GM12878 (cell line): ENCODE results near the gene ATP8A1. TPM values are rescaled to one million over a fixed set of nuclear protein-coding genes. Genes with fewer than 3 reads are reported as not detected.

Experiments
- ATAC-seq: fragments of 200-7000 bp; cut with Tn5 transposase; 3 replicates; pipeline ENCODE4 v1.9.1; 2020; ENCODE audit warnings: mild to moderate bottlenecking, moderate library complexity
- BruUV-seq: library from RNA; stranded (reverse); fragments of 400-500 nt; replicated peaks from 2 replicates; lab custom pipeline; 2021; lab: Mats Ljungman, UMichigan
- CTCF ChIA-PET: fragments of 300-600 bp; sonication (Branson Sonifier 250); formaldehyde crosslinking; extraction: SDS; loops from one replicate; lab custom pipeline; 2021; ENCODE audit warnings: inconsistent platforms; lab: Yijun Ruan, JAX
- POLR2A ChIA-PET: fragments of 350-600 bp; formaldehyde crosslinking; extraction: SDS; loops from one replicate; lab custom pipeline; 2021; ENCODE audit warnings: inconsistent platforms; lab: Charles Lee
- RAD21 ChIA-PET: fragments of 300-600 bp; sonication (Branson Sonifier 250); formaldehyde crosslinking; loops from one replicate; lab custom pipeline; 2023; ENCODE audit warnings: antibody characterized with exemption; ENCODE audit not compliant: unreplicated experiment; lab: Charles Lee
- SMC1A ChIA-PET: fragments of 300-600 bp; sonication (Branson Sonifier 250); formaldehyde crosslinking; loops from one replicate; lab custom pipeline; 2023; ENCODE audit not compliant: unreplicated experiment, uncharacterized antibody; lab: Charles Lee
- DNase-seq: peaks from one replicate; pipeline ENCODE4 v3.0.0-alpha.2; 2011; ENCODE audit warnings: low read depth, low spot score
- FAIRE-seq: peaks from 3 replicates; lab custom pipeline; 2011; peaks lifted over from hg19 to GRCh38; lab: Jason Lieb, UNC
- H2AFZ ChIP-seq: 2 replicates; pipeline ENCODE4 v1.6.0; 2011; ENCODE audit warnings: low read depth, low read length, control low read depth; ENCODE audit not compliant: control insufficient read depth
- H3K27ac ChIP-seq: 2 replicates; pipeline ENCODE4 v1.5.1; 2011; ENCODE audit warnings: control low read depth; ENCODE audit not compliant: control insufficient read depth, insufficient read depth
- H3K27me3 ChIP-seq, 2 experiments: replicated peaks in 1 of 2; 2 replicates each; pipeline versions ENCODE4 v1.6.0 to v1.6.1; 2011; ENCODE audit warnings: low read length in 1 of 2; ENCODE audit not compliant: control insufficient read depth in 2 of 2, insufficient read depth in 2 of 2
- H3K36me3 ChIP-seq, 2 experiments: 2 replicates each; pipeline ENCODE4 v1.5.1; 2011; ENCODE audit warnings: low read length in 1 of 2; ENCODE audit not compliant: control insufficient read depth in 2 of 2, insufficient read depth in 2 of 2
- H3K4me1 ChIP-seq: 2 replicates; pipeline ENCODE4 v1.6.1; 2011; ENCODE audit warnings: mild to moderate bottlenecking, low read length, moderate library complexity, mixed read lengths; ENCODE audit not compliant: control insufficient read depth, insufficient read depth
- H3K4me2 ChIP-seq: 2 replicates; pipeline ENCODE4 v1.6.0; 2011; ENCODE audit warnings: control low read depth; ENCODE audit not compliant: control insufficient read depth, insufficient read depth
- H3K4me3 ChIP-seq: fragments of 200-600 bp; sonication (generic); 2 replicates; pipeline ENCODE4 v1.5.1; 2016
- H3K79me2 ChIP-seq: 2 replicates; pipeline ENCODE4 v1.6.0; 2011; ENCODE audit warnings: low read length; ENCODE audit not compliant: control insufficient read depth, insufficient read depth
- H3K9ac ChIP-seq: 2 replicates; pipeline ENCODE4 v1.8.0; 2011; ENCODE audit warnings: low read length, control low read depth, mixed read lengths; ENCODE audit not compliant: control insufficient read depth, insufficient read depth
- H3K9me3 ChIP-seq: replicated peaks from 3 replicates; pipeline ENCODE4 v1.5.1; 2011; ENCODE audit warnings: mild to moderate bottlenecking, low read length; ENCODE audit not compliant: control insufficient read depth, insufficient read depth
- H4K20me1 ChIP-seq: 2 replicates; pipeline ENCODE4 v1.6.0; 2011; ENCODE audit not compliant: control insufficient read depth, insufficient read depth
- ASH2L ChIP-seq: fragments of 300-600, 200-600 bp; sonication (generic); IDR thresholded peaks from 2 replicates; pipeline ENCODE4 v1.6.1; 2017; ENCODE audit warnings: low read depth, mild to moderate bottlenecking, borderline replicate concordance
- MEF2B ChIP-seq: fragments of 450-650 bp; IDR thresholded peaks from 2 replicates; pipeline ENCODE4 v1.6.1; 2018; ENCODE audit warnings: mild to moderate bottlenecking, moderate library complexity; ENCODE audit not compliant: partially characterized antibody, poor library complexity, severe bottlenecking
- RFX5 ChIP-seq: IDR thresholded peaks from 2 replicates; pipeline ENCODE4 v1.6.1; 2011; ENCODE audit warnings: low read depth, low read length, improper control_type of control experiment
- SMARCA5 ChIP-seq: fragments of 450-650 bp; IDR thresholded peaks from 2 replicates; pipeline ENCODE4 v1.6.1; 2017; ENCODE audit warnings: mild to moderate bottlenecking
- YBX1 ChIP-seq: fragments of 450-650 bp; IDR thresholded peaks from 2 replicates; pipeline ENCODE4 v1.6.1; 2016; ENCODE audit warnings: antibody characterized with exemption
- ZBED1 ChIP-seq: IDR thresholded peaks from 2 replicates; pipeline ENCODE4 v1.6.1; 2016; ENCODE audit warnings: borderline replicate concordance
- WGBS: methylation state at CpG from one replicate; pipeline ENCODE4 v1.1.6; 2016; ENCODE audit warnings: low lambda C conversion rate; ENCODE audit not compliant: insufficient replicate concordance, insufficient coverage; ENCODE audit errors: missing lambda C conversion rate; 5-methylcytosine and 5-hydroxymethylcytosine counted together
- in situ Hi-C: fragments of 300-500 bp; cut with MboI; formaldehyde crosslinking; loops from 9 replicates; pipeline ENCODE4 v1.14.3; 2018; ENCODE audit warnings: mixed read lengths
- intact Hi-C: fragments of 100-400 bp; cut with micrococcal nuclease; formaldehyde crosslinking; loops from one replicate; pipeline ENCODE4 v1.14.2; 2022; ENCODE audit not compliant: unreplicated experiment
- polyA plus RNA-seq, 11 experiments: library from polyadenylated mRNA; depleted of rRNA in 4 of 11; unstranded in 6 of 11; stranded (reverse) in 5 of 11; fragments of >200 nt; fragmentation: Nextera tagmentation in 4 of 11; fragmentation: Illumina TruSeq in 1 of 11; extraction: Ambion mirVana in 4 of 11; extraction: Trizol in 1 of 11; gene quantifications; 1 replicate in 1 of 11; 2 replicates in 10 of 11; pipeline versions ENCODE4 v1.2.1 to v1.2.3, GENCODE V29; 2011 to 2016; ENCODE audit warnings: inconsistent platforms in 2 of 11, missing spikeins in 2 of 11, low read depth in 1 of 11
- total RNA-seq, 4 experiments: library from RNA; depleted of rRNA in 3 of 4; stranded (reverse); fragments of >200 nt in 3 of 4; fragmentation: Illumina TruSeq in 1 of 4; extraction: Trizol in 1 of 4; gene quantifications; 2 replicates each; pipeline versions ENCODE4 v1.2.1 to v1.2.3, GENCODE V29; 2013 to 2021
- TF ChIP-seq, protein P1 (sequence below): IDR thresholded peaks from 2 replicates; pipeline ENCODE4 v1.6.1; 2011; ENCODE audit warnings: mild to moderate bottlenecking, low read depth, low read length, moderate library complexity; ENCODE audit not compliant: insufficient replicate concordance
- TF ChIP-seq, protein P2 (sequence below): IDR thresholded peaks from 2 replicates; pipeline ENCODE4 v1.6.1; 2011; ENCODE audit warnings: borderline replicate concordance, low read depth, mild to moderate bottlenecking, moderate library complexity, mixed read lengths, low read length; ENCODE audit not compliant: insufficient read depth; ENCODE audit errors: extremely low read length

ATP8A1 gene
- total and polyA plus RNA-seq, 10 of the 15 experiments (the other 5 are each of a cell fraction or from before 2014, with no cell fraction given) = 9.0 to 116 (median 37.3) TPM

DNA sequence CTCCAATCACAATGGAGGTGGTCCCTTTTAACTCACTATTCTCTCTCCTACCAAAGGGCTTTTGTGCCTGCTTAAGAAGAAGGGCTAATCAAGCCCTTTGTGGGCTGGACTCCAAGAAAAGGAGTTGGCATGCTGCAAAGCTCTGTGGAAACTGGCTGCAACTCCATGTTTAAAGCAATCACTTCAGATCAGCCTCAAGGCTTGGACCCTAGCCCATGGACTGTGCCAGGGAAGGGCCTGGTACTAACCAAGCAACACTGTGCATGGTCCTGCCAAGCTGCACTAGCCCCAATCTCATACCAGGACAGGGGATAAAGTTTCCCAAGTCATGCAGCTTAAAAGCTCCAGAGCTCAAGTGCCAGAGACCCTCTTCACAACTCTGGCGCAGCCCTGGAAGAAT lies 86.7 kb downstream of the ATP8A1 start:
- BruUV-seq = no TSS peak
- H3K4me2 ChIP-seq = no peak overlapping the region

More for the DNA sequence above, 86.7 kb downstream of the ATP8A1 start:
- Histone ChIP-seq H2AFZ (no peak overlapping the region), H3K9me3 (no peaks in the 10 kb centered on the region)
- RAD21 ChIA-PET = interaction anchor here (1.3 kb wide), 2 partner anchors 87 to 198 kb away, joined by 4 to 7 read pairs; partner anchors contain the start of gene ATP8A1
- peak; percentile 27; the same call in 2 of the 3 replicates for ATAC-seq
- TF ChIP-seq ASH2L (no peak), SMARCA5 (no peak), ZBED1 (no peak), MEF2B (no peak), YBX1 (no peak), RFX5 (no peak)
- TF ChIP-seq, protein P1, sequence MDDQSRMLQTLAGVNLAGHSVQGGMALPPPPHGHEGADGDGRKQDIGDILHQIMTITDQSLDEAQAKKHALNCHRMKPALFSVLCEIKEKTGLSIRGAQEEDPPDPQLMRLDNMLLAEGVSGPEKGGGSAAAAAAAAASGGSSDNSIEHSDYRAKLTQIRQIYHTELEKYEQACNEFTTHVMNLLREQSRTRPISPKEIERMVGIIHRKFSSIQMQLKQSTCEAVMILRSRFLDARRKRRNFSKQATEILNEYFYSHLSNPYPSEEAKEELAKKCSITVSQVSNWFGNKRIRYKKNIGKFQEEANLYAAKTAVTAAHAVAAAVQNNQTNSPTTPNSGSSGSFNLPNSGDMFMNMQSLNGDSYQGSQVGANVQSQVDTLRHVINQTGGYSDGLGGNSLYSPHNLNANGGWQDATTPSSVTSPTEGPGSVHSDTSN = no peak
- TF ChIP-seq, protein P2, sequence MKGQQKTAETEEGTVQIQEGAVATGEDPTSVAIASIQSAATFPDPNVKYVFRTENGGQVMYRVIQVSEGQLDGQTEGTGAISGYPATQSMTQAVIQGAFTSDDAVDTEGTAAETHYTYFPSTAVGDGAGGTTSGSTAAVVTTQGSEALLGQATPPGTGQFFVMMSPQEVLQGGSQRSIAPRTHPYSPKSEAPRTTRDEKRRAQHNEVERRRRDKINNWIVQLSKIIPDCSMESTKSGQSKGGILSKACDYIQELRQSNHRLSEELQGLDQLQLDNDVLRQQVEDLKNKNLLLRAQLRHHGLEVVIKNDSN = no peak
- TF ChIP-seq, all 136 proteins: peak for 0
- Histone ChIP-seq H3K4me3 (no peak overlapping the region), H3K27ac (no peak overlapping the region), H3K4me1 (no peaks in the 10 kb centered on the region), H4K20me1 (no peaks in the 10 kb centered on the region), H3K27me3 (no peaks in the 10 kb centered on the region), H3K9ac (no peak overlapping the region), H3K36me3 (peaks cover 5 to 22% of the 10 kb centered on the region in 2 experiments), H3K79me2 (no peaks in the 10 kb centered on the region)
- no peak for DNase-seq
- intact Hi-C loops (no loop called here), in situ Hi-C loops (loop anchor here (5.0 kb wide), 1 partner anchor 182 kb away; no protein-coding TSS in a partner anchor)
- SMC1A ChIA-PET = interaction anchor here (1.5 to 2.1 kb wide), 3 partner anchors 55 to 198 kb away, joined by 4 read pairs; no protein-coding TSS in a partner anchor
- 95% methylated on average over 1 of the region's 1 CpG for WGBS
- FAIRE-seq = no peak
- POLR2A ChIA-PET = no interaction called here
- CTCF ChIA-PET = interaction anchor here (1.0 to 2.1 kb wide), 5 partner anchors 26 to 248 kb away, joined by 3 to 8 read pairs (median 4); no protein-coding TSS in a partner anchor
